Colonic mucosa (tissue), 4 donors: ENCODE data around the gene PLEKHJ1. TPM values are rescaled to one million over a fixed set of nuclear protein-coding genes. Genes with fewer than 3 reads are reported as not detected.

Source experiments
- DNase-seq: peaks from one replicate; pipeline ENCODE4 v3.0.0-alpha.2; 2020
- H3K27ac ChIP-seq: fragments of 200-600 bp; one replicate; pipeline ENCODE4 v1.8.0; 2021
- H3K27me3 ChIP-seq: fragments of 200-600 bp; one replicate; pipeline ENCODE4 v1.8.0; 2021
- H3K36me3 ChIP-seq: fragments of 200-600 bp; one replicate; pipeline ENCODE4 v1.8.0; 2021
- H3K4me1 ChIP-seq: fragments of 200-600 bp; one replicate; pipeline ENCODE4 v1.8.0; 2021; ENCODE audit warnings: mild to moderate bottlenecking
- H3K4me3 ChIP-seq: fragments of 200-600 bp; one replicate; pipeline ENCODE4 v1.8.0; 2021
- H3K9ac ChIP-seq, 2 donors: one replicate each; pipeline ENCODE4 v1.7.0; 2013; ENCODE audit warnings: control low read depth in 2 of 2, low read depth in 2 of 2, low read length in 2 of 2
- H3K9me3 ChIP-seq: fragments of 200-600 bp; one replicate; pipeline ENCODE4 v1.8.0; 2021
- CTCF ChIP-seq: fragments of 200-600 bp; IDR thresholded peaks from one replicate; pipeline ENCODE4 v1.8.0; 2022; ENCODE audit warnings: antibody characterized with exemption, mild to moderate bottlenecking
- intact Hi-C: fragments of 100-400 bp; cut with DNase I; formaldehyde crosslinking; loops from one replicate; pipeline ENCODE4 v1.14.1; 2022
- total RNA-seq, 2 donors: library from RNA; stranded (reverse); fragmentation: NEBNext Ultra II Directional in 1 of 2; extraction: Animal tissue kit (Norgen Biotek cat#: 25700) in 1 of 2; gene quantifications; one replicate each; pipeline ENCODE4 v1.2.1, GENCODE V29; 2021
- donor health status: healthy.
- donor health status: DM: no; HTN: no; CAD: no.
- donor health status: DM: no; HTN: no; CAD: no.

PLEKHJ1 gene
- total RNA-seq, 2 donors from 2014 or later = 176 to 238 TPM

GRCh38 chr19:2230807-2231533 lies 5.2 kb downstream of the PLEKHJ1 start:
- Histone ChIP-seq H3K27me3 (no peaks in the 10 kb centered on the region), H3K9me3 (no peaks in the 10 kb centered on the region), H3K4me3 (no peak overlapping the region), H3K36me3 (peaks cover 4% of the 10 kb centered on the region), H3K27ac (no peak overlapping the region), H3K4me1 (peaks cover 8% of the 10 kb centered on the region), H3K9ac (peak overlapping the region in 1 of 2 donors; percentile 5)
- intact Hi-C loops = loop anchor here (10.0 kb wide), 1 partner anchor 66 kb away; the partner anchor contains the start of gene DOT1L
- no peak for DNase-seq
- TF ChIP-seq CTCF = no peak

DNA sequence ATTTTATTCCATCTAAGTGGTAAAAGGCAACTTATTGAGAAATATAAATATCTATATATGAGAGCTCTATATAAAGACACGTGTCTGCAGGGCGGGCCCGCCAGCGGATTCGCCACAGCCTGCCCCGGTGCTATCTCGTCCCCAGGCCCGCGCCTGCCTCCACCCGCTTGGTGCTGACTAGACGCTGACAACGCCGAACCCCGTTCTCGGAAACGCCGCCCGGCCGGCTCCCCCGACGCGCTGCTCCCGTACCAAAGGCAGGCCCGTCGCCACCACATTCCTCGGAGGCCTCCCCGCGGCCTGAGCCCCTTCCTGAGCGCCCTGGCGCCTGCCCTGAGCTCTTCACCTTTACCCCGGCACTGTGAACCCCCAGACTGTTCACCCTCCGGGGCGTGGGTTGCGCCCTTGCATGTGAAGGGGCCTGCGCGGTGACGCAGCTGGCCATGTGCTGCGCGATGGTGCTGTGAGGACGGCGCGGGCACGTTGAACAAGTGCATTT lies 6.0 kb downstream of the PLEKHJ1 start:
- Histone ChIP-seq H3K4me3 (no peak overlapping the region), H3K4me1 (peaks cover 7% of the 10 kb centered on the region), H3K27ac (no peak overlapping the region), H3K27me3 (no peaks in the 10 kb centered on the region), H3K36me3 (peaks cover 4% of the 10 kb centered on the region), H3K9me3 (no peaks in the 10 kb centered on the region), H3K9ac (no peak overlapping the region)
- no peak for TF ChIP-seq CTCF
- intact Hi-C loops = loop anchor here (10.0 kb wide), 1 partner anchor 65 kb away; the partner anchor contains the start of gene DOT1L
- no peak for DNase-seq

- H3K27me3 ChIP-seq = no peaks in the 10 kb centered on the region
- H3K4me3 ChIP-seq = no peak overlapping the region
- H3K9me3 ChIP-seq = no peaks in the 10 kb centered on the region
- no peak for TF ChIP-seq CTCF
- H3K36me3 ChIP-seq = peaks cover 4% of the 10 kb centered on the region
- no peak for DNase-seq
- intact Hi-C loops = loop anchor here (10.0 kb wide), 1 partner anchor 65 kb away; the partner anchor contains the start of gene DOT1L
- no peak overlapping the region for H3K27ac ChIP-seq
- no peak overlapping the region for H3K9ac ChIP-seq
- H3K4me1 ChIP-seq = no peaks in the 10 kb centered on the region
Observed at GRCh38 chr19:2229103-2230032, 6.8 kb downstream of the PLEKHJ1 start.

DNA sequence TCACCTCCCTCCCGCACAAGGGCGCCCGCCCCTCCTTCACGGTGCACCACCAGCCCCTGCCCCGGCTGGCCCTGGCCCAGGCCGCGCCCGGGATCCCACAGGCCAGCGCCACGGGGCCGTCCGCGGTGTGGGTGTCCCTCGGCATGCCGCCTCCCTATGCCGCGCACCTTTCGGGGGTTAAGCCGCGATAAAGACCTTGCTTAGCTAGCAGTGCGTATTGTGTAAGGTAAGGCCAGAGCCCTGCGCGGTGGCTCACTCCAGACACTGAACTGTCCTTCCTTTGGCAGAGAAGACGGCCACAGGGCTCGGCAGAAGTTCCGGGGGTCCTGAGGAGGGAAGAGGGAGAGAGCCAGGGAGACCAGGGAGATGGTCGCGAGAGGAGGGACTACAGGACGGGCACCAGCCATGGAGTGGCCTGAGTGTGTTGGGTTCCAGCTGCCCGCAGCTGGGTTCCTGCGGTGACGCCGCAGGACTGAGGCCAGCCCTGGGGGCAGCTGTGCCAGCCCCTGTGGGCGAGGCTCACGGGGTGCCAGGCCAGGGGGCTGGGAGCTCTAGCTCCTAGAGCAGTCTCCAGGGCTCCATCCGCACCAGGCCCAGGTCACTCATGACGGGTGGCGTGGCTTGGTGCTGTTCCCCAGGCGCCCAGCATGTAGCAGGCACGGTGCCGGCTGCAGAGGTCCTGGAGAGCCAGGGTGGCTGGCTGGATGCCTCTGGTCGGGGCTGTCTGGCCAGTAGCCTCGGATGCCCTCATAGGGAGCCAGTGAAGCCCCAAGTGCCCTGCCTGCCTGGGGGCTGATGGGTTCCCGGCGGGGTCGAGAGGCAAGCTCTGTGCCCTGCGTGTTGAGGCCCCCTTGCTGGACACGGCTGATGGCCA lies 7.7 kb downstream of the PLEKHJ1 start:
- no peak overlapping the region for H3K4me3 ChIP-seq
- intact Hi-C loops = no loop called here
- no peaks in the 10 kb centered on the region for H3K4me1 ChIP-seq
- no peak for DNase-seq
- no peak for TF ChIP-seq CTCF
- H3K9ac ChIP-seq = no peak overlapping the region
- H3K9me3 ChIP-seq = no peaks in the 10 kb centered on the region
- H3K27ac ChIP-seq = no peak overlapping the region
- peaks cover 4% of the 10 kb centered on the region for H3K36me3 ChIP-seq
- H3K27me3 ChIP-seq = no peaks in the 10 kb centered on the region
